22Rv1 (cell line): ENCODE data around the gene AFTPH.

ENCODE experiments used
- CTCF ChIP-seq: fragments of 450-650 bp; IDR thresholded peaks from 2 replicates; pipeline ENCODE4 v1.5.1; 2017; ENCODE audit warnings: mild to moderate bottlenecking
- ZFX ChIP-seq: fragments of 450-650 bp; IDR thresholded peaks from 2 replicates; pipeline ENCODE4 v1.6.1; 2017; ENCODE audit warnings: antibody characterized with exemption, borderline replicate concordance

GRCh38 chr2:64630752-64631151, 106.6 kb downstream of the AFTPH start:
- TF ChIP-seq CTCF (no peak), ZFX (no peak)
